Loucy (cell line): Measurements from ENCODE around the gene TRMU.

Experiments used
- EZH2phosphoT487 ChIP-seq: fragments of 200-600 bp; IDR thresholded peaks from 2 replicates; pipeline ENCODE4 v1.6.1; 2018; ENCODE audit warnings: antibody characterized with exemption, mild to moderate bottlenecking, moderate library complexity, borderline replicate concordance
- TF ChIP-seq, protein P1 (sequence below): fragments of 200-600 bp; sonication (generic); conservative IDR thresholded peaks from 2 replicates; pipeline ENCODE4 v1.5.1; 2014; ENCODE audit warnings: mild to moderate bottlenecking, antibody characterized with exemption, low read length

DNA sequence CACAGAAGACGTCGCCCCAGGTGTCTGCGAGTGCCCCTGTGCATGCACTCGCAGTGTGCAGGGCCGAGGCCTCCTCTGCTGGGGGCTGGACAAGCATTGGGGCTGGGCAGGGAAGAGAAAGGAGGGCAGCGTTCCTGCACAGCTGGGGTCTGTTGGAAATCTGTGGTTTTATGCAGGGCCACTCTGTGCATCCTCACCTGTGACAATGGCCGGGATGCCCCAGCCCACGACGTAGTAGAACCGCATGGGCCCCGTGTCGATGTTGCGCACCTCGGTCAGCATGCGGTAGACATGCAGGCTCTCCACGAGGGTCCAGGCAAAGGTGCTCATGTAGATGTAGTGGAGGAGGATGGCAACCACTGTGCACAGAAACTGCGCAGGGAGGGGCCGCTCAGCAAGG, 37.2 kb downstream of the TRMU start:
- no peak for TF ChIP-seq EZH2phosphoT487
- TF ChIP-seq, protein P1, sequence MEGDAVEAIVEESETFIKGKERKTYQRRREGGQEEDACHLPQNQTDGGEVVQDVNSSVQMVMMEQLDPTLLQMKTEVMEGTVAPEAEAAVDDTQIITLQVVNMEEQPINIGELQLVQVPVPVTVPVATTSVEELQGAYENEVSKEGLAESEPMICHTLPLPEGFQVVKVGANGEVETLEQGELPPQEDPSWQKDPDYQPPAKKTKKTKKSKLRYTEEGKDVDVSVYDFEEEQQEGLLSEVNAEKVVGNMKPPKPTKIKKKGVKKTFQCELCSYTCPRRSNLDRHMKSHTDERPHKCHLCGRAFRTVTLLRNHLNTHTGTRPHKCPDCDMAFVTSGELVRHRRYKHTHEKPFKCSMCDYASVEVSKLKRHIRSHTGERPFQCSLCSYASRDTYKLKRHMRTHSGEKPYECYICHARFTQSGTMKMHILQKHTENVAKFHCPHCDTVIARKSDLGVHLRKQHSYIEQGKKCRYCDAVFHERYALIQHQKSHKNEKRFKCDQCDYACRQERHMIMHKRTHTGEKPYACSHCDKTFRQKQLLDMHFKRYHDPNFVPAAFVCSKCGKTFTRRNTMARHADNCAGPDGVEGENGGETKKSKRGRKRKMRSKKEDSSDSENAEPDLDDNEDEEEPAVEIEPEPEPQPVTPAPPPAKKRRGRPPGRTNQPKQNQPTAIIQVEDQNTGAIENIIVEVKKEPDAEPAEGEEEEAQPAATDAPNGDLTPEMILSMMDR = no peak
